Ovary (tissue), 3 donors: ENCODE results near the gene PARM1.

Source experiments
- CTCF ChIP-seq, 3 donors: fragments of 450-650 bp in 2 of 3; fragments of 200-600 bp in 1 of 3; IDR thresholded peaks; one replicate each; pipeline versions ENCODE4 v1.5.1 to v1.8.0; 2016 to 2022; ENCODE audit warnings: antibody characterized with exemption in 3 of 3, mild to moderate bottlenecking in 1 of 3
- POLR2A ChIP-seq: fragments of 450-650 bp; IDR thresholded peaks from one replicate; pipeline ENCODE4 v1.6.1; 2017; ENCODE audit warnings: antibody characterized with exemption, mild to moderate bottlenecking, moderate library complexity
- donor health status: DM: no; HTN: no; CAD: no.

GRCh38 chr4:74890341-74890740 lies 42.6 kb upstream of the PARM1 start:
- TF ChIP-seq CTCF (IDR thresholded peaks at IDR 0.05), result no peak
- no peak for TF ChIP-seq POLR2A
